Measurements from ENCODE around the gene FAM117A. TPM values are rescaled to one million over a fixed set of nuclear protein-coding genes. Genes with fewer than 3 reads are reported as not detected.

The FAM117A gene
- total RNA-seq, 1 donor from 2014 or later: 10.3 TPM

DNA sequence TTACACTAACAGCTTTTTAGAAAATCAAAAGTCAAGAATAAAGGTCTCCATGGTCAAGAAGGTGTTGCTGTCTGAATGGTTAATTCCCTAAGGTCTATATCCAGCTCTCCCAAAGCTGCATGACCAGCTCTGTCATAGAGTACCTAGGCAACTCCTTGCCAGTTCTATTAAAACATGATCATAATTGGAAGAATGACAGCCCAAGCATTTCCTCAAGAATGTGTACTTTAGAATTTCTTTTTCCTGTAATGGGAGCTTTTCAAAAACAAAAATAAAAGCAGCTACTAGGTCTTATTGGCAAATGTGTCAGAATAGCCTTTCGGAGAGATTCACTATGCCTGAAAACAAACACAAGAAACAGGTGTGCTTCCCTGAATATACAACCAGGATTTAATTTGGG is 93.9 kb downstream of the FAM117A start:
- ATAC-seq: no peak

DNA sequence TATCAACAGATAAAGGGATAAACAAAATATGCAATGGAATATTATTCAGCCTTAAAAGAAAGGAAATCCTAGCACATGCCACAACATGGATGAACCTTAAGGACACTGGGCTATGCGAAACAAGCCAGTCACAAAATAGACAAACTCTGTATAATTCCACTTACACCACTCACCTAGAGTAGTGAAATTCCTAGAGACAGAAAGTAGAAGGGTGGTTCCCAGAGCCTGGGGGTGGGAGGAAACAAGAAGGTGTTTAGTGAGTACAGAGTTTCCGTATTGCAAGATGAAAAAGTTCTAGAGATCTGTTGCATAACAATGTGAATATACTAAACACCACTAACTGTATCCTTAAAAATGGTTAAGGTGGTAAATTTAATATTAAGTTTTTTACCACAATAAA is 96.1 kb downstream of the FAM117A start:
- DNase-seq (ENCODE audit: missing footprints) (no peak), ATAC-seq (no peak)
- intact Hi-C loops (cut with DNase I): no loop called here

More for the DNA sequence above, 93.9 kb downstream of the FAM117A start:
- DNase-seq (ENCODE audit: missing footprints): no peak
- intact Hi-C loops (cut with DNase I): no loop called here

- ATAC-seq (no peak), DNase-seq (ENCODE audit: missing footprints) (no peak)
- intact Hi-C loops (cut with DNase I): no loop called here
These were observed 99.2 kb downstream of the FAM117A start for GRCh38 chr17:49664706-49665211.

Other genes with a start within 250 kb of the FAM117A start
- 4.5 TPM for gene NXPH3, start 188.3 kb downstream of the FAM117A start, total RNA-seq
- gene SPOP, start 86.0 kb downstream of the FAM117A start, total RNA-seq: 73.1 TPM
- gene SLC35B1, start 56.2 kb downstream of the FAM117A start, total RNA-seq: 59.3 TPM
- 45.4 TPM for gene KAT7, start 24.6 kb upstream of the FAM117A start, total RNA-seq
- gene TAC4, start 83.9 kb upstream of the FAM117A start, total RNA-seq: 0.43 TPM
- not detected for gene DLX4, start 205.1 kb upstream of the FAM117A start, total RNA-seq
- not detected for gene DLX3, start 231.1 kb upstream of the FAM117A start, total RNA-seq

Measured in Right ventricle myocardium inferior (tissue), 1 donor.